K562 (cell line): ENCODE measurements around the gene TMEM187.

Experiments
- NR2C2 ChIP-seq, 2 experiments: fragments of 200-800 bp in 1 of 2; sonication (Bioruptor generic) in 1 of 2; sonication (generic) in 1 of 2; formaldehyde crosslinking in 1 of 2; IDR thresholded peaks; 2 replicates each; pipeline versions ENCODE4 v1.6.1 to v1.8.0; 2016 to 2022; ENCODE audit warnings: mild to moderate bottlenecking in 1 of 2, missing compliant biosample characterization in 1 of 2, missing genetic modification characterization in 1 of 2, missing genetic modification reagents in 1 of 2
- PHF20 ChIP-seq: fragments of 450-650 bp; IDR thresholded peaks from 2 replicates; pipeline ENCODE4 v1.6.1; 2018; ENCODE audit not compliant: partially characterized antibody
- PREB ChIP-seq: sonication (generic); formaldehyde crosslinking; IDR thresholded peaks from 2 replicates; pipeline ENCODE4 v1.8.1; 2023; ENCODE audit warnings: mild to moderate bottlenecking, missing genetic modification reagents
- SIRT6 ChIP-seq: IDR thresholded peaks from one replicate; pipeline ENCODE4 v1.6.1; 2012; ENCODE audit warnings: low read depth, mild to moderate bottlenecking, control low read depth, inconsistent platforms, low read length, moderate library complexity
- ZNF23 ChIP-seq: fragments of 250-450 bp; sonication (Bioruptor Pico); IDR thresholded peaks from 2 replicates; pipeline ENCODE4 v1.4.0; 2020; ENCODE audit warnings: mild to moderate bottlenecking
- ZNF24 ChIP-seq: fragments of 450-650 bp; IDR thresholded peaks from 2 replicates; pipeline ENCODE4 v1.6.1; 2016
- TF ChIP-seq, protein P1 (sequence below): sonication (generic); formaldehyde crosslinking; IDR thresholded peaks from 2 replicates; pipeline ENCODE4 v1.8.0; 2023; ENCODE audit warnings: mild to moderate bottlenecking, missing genetic modification reagents

- no peak for TF ChIP-seq PREB (CRISPR knock-in tag)
- no peak for TF ChIP-seq ZNF24
- no peak for TF ChIP-seq PHF20
- TF ChIP-seq SIRT6: no peak
- TF ChIP-seq, protein P1, sequence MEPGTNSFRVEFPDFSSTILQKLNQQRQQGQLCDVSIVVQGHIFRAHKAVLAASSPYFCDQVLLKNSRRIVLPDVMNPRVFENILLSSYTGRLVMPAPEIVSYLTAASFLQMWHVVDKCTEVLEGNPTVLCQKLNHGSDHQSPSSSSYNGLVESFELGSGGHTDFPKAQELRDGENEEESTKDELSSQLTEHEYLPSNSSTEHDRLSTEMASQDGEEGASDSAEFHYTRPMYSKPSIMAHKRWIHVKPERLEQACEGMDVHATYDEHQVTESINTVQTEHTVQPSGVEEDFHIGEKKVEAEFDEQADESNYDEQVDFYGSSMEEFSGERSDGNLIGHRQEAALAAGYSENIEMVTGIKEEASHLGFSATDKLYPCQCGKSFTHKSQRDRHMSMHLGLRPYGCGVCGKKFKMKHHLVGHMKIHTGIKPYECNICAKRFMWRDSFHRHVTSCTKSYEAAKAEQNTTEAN (CRISPR knock-in tag): no peak
- no peak for TF ChIP-seq ZNF23
- no peak for TF ChIP-seq NR2C2 (CRISPR knock-in tag; IDR thresholded peaks at IDR 0.05)
- TF ChIP-seq NR2C2 (tag; IDR thresholded peaks at IDR 0.05): no peak
These were observed 20.1 kb upstream of the TMEM187 start for GRCh38 chrX:153952373-153953026.
